Stimulated activated CD4-positive, alpha-beta T cell treated with anti-CD3 and anti-CD28 coated beads, Interleukin-4, amount 100 ng/mL, for 24 hours (primary cell): ENCODE results near the gene LRP3.

Source experiments
- DNase-seq: peaks from one replicate; pipeline ENCODE4 v3.0.0-alpha.2; 2020

The LRP3 gene

GRCh38 chr19:33241091-33241529 lies 47.0 kb downstream of the LRP3 start:
- DNase-seq: no peak

GRCh38 chr19:33241530-33242101 lies 47.5 kb downstream of the LRP3 start:
- DNase-seq: peak; percentile 20

DNA sequence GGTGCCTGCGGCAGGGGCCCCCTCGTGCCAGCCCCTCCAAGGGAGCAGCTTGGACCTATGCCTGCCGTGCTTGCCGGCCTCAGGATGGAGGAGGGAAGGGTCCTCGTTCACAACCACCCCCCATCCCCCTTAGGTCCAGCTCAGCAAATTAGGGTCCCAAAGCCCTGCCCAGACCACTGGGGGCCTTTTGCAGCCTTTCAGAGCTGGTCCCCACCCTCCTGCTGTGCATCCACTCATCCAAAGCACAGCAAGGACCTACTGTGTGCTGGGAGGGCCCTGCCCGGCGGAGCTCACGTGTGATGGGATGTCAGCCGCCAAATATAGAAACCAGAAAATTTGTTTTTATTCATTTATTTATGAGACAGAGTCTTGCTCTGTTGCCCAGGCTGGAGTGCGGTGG lies 48.0 kb downstream of the LRP3 start:
- no peak for DNase-seq

DNA sequence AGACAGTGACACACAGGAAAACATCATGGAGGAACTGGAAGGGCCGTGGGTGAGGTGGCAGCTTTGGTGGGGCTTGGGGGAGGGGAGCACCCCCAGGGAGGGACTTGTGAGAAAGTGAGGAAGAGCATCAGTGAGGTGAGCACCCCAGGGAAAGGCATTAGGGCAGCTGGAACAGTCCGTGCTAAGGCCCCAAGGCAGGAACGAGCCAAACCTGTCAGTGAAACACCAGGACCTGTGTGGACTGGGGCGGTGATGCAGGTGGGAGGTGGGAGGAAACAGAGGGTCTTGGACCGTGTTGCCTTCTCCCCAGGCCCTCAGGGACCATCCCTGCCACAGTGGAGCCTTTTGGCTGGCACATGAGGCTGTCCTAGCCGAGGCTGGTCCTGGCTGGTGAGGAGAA lies 48.8 kb downstream of the LRP3 start:
- no peak for DNase-seq

- DNase-seq: no peak
Measured at GRCh38 chr19:33245948-33246708, 52.0 kb downstream of the LRP3 start.

- no peak for DNase-seq
Measured at GRCh38 chr19:33246709-33247440, 52.7 kb downstream of the LRP3 start.

DNA sequence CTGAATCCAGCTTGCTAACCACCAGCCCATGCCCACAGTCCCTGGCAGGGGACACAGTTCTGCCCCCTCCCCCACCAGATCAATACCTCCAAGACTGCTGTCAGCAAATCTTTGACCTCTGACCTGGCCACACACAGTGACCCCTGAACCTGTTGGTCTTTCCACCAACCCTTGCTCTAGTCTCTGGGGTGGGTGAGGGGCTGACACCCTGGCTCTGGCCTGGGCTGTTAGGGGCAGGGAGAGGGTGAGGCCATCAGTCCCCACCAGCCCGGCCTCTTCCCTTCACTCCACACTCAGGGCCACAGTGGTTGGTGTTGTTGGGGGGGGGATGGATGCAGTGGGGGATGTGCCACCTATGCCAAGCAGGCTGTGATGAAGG lies 53.3 kb downstream of the LRP3 start:
- DNase-seq: no peak

GRCh38 chr19:33248104-33248503 lies 54.0 kb downstream of the LRP3 start:
- DNase-seq: no peak

DNA sequence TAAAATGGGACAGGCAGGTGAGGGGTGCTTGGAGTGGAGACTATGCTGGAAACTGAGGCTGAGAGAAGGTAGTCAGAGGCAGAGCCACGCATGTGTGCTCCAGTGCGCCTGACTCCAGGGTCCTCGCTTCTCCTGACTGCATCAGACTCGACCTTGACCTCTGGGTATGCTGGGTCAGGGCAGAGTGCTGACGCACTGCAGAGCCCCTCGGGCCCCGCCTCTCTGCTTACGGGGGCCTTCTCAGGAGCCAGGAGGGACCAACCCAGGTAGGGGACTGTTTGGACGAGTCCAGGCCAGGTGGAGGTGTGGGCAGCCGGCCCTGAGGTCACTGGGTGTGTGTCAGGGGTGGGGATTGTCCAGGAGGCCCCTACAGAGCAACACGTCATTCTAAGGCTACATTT lies 54.4 kb downstream of the LRP3 start:
- DNase-seq: no peak

- no peak for DNase-seq
Measured at GRCh38 chr19:33248954-33249613, 55.0 kb downstream of the LRP3 start.

DNA sequence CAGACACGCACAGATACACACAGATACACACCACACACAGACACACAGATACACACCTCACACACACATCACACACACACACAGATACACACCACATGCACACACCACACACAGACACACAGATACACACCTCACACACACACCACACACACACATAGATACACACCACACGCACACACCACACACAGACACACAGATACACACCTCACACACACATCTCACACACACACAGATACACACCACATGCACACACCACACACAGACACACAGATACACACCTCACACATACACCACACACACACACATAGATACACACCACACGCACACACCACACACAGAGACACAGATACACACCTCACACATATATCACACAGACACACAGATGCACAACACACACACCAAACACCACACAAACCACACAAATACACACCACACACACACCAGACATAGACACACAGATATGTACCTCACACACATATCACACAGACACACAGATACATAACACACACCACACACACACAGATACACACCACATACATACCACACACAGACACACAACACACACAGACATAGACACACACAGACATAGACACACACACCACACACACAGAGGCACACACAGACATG lies 55.7 kb downstream of the LRP3 start:
- DNase-seq: no peak

- DNase-seq: no peak
Measured at GRCh38 chr19:33250500-33250899, 56.4 kb downstream of the LRP3 start.

GRCh38 chr19:33251076-33251475 lies 56.9 kb downstream of the LRP3 start:
- DNase-seq: no peak

GRCh38 chr19:33251526-33252090 lies 57.5 kb downstream of the LRP3 start:
- no peak for DNase-seq

GRCh38 chr19:33252418-33252962 lies 58.4 kb downstream of the LRP3 start:
- no peak for DNase-seq

GRCh38 chr19:33252971-33253370 lies 58.8 kb downstream of the LRP3 start:
- DNase-seq: no peak

GRCh38 chr19:33254245-33254824 lies 60.2 kb downstream of the LRP3 start:
- no peak for DNase-seq

- no peak for DNase-seq
Measured at GRCh38 chr19:33255781-33256180, 61.7 kb downstream of the LRP3 start.

DNA sequence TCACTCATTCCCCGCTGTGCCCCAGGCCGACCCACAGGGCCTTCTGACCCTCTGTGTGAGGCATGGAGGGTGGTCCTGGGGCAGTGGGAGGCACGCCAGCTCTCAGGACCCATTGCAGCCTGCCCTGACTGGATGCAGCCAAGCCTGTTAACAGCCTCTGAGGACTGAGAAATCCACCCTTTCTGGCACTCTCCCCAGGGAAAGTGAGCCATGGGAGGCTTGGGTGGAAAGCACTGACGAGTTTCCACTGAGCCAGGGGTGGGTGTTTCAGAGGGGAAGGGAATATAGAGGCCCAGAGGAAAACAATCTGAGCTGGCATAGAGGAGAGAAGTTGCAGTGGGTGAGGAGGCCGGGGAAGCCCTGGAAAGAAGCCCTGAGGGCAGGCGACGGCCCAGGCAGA lies 62.1 kb downstream of the LRP3 start:
- no peak for DNase-seq

- DNase-seq: no peak
Measured at GRCh38 chr19:33257828-33258227, 63.7 kb downstream of the LRP3 start.
